GM21515 (cell line): ENCODE data around the gene INSC.
"Not testable (repeated sequence)": the region's sequence is repeated elsewhere in the genome, so short reads cannot be mapped to it uniquely, and the experiment has no call there.

Source experiments
- ATAC-seq: cut with Tn5 transposase; IDR thresholded peaks from one replicate; pipeline ENCODE4 v1.9.1; 2021; ENCODE audit not compliant: unreplicated experiment

The INSC gene, protein sequence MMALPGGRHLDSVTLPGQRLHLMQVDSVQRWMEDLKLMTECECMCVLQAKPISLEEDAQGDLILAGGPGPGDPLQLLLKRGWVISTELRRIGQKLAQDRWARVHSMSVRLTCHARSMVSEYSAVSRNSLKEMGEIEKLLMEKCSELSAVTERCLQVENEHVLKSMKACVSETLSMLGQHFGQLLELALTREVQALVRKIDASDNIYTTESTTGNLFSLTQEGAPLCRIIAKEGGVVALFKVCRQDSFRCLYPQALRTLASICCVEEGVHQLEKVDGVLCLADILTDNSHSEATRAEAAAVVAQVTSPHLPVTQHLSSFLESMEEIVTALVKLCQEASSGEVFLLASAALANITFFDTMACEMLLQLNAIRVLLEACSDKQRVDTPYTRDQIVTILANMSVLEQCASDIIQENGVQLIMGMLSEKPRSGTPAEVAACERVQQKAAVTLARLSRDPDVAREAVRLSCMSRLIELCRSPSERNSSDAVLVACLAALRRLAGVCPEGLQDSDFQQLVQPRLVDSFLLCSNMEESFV

DNA sequence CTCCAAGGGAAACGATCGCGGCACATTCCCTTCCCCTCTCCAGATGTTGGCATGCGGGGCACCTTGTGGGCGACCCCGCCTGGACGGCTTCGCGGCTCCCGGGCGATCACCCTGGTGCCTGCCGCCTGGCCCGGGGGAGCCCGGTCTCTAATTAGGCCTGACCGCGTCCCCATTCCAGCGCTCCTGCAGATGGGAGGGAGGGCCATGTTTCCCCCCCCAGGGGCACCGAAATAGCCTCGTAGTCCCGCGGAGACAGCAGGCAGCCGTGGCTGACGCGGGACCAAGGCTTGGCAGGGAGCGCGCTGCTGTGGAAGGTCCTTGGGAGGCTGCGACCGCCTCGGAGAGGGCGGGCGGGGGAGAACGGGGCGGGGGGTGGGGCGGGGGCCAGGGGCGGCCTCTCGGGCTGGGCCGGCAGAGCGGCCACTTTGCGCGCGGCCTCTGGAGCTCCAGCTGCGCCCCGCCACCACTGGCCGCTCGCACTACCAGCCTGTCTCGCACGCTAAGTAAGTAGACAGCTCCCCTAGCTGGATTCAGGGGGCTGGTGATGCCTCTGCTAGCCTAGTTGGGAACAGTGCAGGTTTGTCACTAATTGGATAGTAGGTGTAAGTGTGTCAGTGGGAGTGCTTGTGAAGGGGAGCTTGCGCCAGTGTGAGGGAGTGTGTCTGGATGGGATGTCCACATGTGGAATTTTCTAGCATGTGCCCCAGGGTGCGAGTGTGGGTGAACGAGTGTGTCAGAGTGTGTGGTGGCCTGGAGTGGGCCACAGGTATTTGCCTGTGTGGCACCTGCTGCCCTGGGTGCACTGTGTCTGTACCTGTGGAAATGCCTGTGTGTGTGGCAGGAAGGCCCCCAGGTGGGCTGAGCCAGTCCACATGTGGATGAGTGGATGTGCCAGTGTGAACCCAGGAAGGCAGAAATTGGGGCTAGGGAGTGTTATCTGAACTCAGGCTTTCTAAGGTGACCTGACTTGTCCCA, at the start of gene INSC:
INSC (plus strand) TSS at position 423 of the 975 bp plus-strand sequence. CDS start 34,252 bp downstream, outside the sequence.
- ATAC-seq: no peak

DNA sequence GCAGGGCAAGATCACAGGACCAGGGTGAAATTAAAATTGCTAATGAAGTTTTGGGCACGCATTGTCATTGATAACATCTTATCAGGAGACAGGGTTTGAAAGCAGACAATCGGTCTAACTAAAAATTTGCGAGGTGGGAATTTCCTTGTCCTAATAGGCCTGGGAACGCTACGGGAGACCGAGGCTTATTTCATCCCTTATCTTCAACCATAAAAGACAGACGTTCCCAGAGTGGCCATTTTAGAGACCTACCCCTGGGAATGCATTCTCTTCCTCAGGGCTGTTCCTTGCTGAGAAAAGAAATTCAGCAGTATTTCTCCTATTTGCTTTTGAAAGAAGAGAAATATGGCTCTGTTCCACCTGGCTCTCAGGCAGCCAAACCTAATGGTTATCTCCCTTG, 45.0 kb upstream of the INSC start:
- not testable (repeated sequence) for ATAC-seq

DNA sequence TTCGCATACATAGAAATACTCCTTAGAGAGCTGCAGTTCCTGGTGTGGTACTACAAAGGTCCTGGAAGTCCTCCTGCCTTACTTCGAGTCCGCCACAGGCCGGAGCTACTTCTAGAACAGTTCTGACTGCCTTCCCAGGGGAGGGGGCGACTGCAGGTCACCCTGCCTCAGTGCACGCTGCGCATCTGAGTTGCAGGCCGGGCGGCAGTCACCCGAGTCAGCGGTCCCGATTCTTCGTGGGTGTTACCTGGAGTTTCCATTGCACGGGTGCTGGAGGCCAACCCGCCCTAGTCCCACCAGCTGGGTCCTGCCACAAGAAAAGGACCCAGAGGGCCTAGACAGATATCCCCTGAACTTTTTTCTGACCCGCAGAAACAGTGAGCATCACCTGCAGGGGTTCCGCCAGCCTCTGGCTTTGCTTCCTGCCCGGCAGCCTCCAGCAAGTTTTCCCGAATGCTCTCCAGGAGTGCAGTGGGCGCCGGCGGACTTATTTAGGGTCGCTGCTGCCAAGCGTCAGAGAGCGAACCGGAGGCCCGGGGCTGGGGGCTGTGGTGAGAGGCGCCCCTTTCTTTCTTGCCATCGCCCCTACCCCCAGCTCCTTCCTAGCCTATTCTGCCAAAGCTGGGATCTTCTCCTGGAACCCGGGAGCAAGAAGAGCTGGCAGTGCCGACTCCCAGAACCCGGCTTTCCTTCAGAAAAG, 43.0 kb upstream of the INSC start:
- ATAC-seq: no peak

DNA sequence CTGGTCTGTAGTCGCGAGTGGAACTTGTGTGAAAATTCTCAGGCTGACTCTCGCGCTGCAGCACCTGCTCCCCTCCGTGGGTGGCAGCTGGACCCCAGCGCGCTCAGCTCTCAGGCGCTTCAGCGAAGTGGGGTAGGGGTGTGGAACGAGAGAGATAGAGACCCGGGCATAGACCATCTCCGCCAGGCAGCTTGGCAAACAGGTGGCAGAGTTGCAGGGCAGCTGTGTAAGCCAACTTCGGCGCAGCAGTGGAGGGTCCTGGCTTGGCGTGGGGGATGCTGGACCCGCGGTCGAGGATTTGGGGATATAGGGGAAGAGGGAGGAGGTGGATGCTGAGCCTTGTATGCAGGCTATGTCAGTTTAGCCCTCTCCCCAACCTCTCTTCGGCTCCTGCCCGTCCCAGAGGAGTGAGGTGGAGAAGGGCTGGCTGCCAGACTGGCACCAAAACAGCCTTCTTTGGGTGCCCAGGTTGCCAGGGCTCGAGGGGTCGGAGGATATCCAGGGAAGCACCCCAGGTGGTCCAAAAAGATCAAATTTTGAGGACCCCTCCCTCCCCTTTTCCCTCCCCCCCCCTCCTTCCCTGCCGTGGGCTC, 42.1 kb upstream of the INSC start:
- ATAC-seq: no peak

DNA sequence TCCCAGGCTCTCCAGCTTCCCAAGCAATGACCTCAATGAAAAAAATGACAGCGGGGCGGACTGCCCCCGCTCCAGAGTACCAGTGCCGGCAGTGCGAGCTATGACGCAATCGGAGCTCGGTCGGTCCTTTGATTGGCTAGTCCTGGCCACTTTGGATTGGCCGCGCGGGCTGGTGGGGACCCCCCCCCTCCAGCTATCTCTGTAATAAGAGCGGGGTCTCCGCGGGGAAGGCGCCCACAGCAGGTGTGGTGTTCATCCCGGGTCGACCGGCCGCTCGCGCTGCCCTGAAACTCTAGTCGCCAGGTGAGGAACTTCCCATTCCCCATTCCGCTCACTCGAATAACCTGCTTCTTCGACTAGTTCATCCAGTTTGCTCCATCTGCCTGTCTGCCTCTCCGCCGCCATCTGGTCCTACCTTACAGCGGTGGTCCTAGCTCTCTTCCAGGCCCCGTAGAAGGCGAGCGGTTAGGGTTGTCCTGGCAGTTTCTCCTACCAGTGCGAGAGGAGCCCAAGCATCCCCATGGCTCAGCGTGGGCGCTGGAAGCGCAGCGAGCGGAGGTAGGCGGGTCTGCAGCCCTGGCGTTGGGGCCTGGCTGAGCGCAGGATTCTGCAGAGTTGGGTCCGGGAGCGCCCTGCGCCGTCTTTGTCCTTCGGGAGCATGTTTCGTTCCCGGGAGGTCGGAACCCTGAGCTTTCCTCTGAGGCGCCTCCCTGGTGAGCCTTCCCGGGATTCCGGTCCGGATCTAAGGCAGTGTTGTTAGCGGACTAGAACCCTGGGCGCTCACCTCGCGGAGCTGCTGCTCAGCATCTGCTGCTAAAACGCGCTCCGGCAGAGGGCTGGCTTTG, 41.1 kb upstream of the INSC start, which contains the start of gene CALCB:
CALCB (plus strand) TSS at position 233 of the 845 bp plus-strand sequence. CDS start 1,126 bp downstream, outside the sequence.
- ATAC-seq: no peak

DNA sequence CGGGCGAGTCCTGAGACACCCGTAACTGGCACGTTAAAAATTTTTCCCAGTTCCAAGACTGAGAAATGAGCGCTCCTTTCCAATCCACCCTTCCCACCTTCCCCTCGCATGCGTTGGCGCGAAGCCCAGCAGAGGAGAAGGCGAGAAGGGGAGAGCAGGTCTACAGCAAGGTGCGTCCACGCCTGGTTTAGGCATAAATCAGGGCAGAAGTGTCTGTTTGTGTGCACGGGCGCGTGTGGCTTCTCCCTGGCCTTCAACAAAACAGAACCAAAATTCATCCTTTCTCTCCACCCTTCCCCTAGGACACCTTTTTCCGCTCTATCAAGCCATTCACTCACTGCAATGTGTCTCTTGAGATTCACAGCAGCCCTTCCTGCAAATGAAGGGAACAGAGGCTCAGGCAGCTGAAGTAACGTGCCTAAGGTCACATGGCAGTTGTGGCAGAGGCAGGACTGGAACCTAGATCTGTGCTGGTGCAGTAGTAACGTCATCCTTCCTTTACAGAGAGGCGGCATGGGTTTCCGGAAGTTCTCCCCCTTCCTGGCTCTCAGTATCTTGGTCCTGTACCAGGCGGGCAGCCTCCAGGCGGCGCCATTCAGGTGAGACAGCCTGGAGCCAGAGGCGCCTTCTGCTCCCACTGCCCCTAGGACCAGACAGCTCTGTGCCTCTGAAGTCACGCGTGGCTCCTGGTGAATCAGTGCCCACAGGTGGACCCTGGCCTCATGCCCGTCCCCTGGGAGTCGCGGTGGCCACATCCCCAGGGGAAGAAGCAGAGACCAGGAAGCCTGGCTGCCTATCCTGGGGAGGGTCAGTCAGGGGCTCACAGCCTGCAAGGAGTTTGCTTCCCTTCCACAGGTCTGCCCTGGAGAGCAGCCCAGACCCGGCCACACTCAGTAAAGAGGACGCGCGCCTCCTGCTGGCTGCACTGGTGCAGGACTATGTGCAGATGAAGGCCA, 40.2 kb upstream of the INSC start:
- peak; percentile 94 for ATAC-seq

DNA sequence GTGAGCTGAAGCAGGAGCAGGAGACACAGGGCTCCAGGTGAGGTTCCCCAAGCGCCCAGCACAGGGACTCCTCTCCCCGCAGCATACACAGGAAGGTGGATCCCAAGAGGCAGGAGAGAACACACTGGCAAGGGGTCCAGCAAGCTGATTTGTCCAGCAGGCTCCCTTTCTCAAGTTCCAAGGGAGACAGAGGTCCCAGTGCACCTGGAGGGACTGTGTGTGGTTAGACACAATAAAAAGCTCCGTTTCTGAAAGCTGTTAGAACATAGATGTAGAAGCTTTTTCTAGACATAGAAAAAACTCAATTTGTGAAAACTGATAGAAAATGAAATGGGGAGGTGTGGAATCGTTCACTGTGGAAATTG, 39.6 kb upstream of the INSC start:
- ATAC-seq: no peak

DNA sequence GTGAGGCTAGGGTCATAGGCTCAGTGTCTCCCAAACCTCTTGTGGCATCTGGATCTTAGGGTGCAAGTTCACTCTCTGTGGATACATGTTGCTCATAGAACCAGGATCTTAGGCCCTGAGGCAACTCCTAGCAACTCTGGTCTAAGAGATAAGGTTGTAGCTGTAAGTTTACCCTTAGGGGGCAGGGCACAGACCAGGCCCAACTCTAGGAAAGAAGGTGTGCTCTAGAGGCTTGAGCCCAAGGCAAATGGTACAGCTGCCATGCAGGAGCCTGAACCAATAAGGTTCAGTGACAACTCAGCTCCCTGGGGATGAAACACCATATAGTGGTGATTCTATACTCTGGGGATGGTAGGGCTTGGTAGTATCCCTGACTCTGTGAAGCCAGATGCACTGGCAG, 23.5 kb upstream of the INSC start:
- ATAC-seq: no peak

DNA sequence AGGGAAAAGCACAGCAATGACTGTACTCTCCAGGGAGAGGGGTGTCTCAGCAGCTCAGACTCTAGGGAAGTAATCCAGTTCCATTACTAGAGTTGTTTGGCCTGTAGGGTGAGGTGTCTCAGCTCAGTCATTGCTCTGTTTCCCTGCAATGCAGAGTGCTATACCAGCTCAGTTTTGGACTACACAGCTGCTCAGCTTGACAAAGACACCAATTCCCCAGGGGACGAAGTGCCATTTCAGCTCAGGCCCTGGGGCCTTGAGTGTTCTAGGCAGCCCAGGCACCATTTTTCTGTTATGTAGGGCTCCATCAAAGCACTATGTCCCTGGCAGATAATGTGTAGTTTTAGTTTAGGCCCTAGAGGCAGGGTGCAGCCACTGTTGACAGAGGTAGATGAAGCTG, 23.1 kb upstream of the INSC start:
- ATAC-seq: no peak

DNA sequence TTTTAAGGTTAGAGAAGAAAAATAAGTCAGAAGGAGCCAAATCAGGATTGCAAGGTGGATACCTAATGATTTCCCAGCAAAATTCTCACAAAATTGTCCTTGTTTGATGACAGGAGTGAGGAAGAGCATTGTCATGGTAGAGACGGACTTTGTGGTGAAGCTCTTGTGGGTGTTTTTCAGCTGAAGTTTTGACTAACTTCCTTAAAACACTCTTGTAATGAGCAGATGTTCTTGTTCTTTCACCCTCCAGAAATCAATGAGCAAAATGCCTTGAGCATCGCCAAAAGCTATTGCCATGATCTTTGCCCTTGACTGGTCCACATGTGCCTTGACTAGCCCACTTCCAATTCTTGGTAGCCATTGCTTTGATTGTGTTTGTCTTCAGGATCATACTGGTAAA, 21.3 kb upstream of the INSC start:
- peak; percentile 66 for ATAC-seq

DNA sequence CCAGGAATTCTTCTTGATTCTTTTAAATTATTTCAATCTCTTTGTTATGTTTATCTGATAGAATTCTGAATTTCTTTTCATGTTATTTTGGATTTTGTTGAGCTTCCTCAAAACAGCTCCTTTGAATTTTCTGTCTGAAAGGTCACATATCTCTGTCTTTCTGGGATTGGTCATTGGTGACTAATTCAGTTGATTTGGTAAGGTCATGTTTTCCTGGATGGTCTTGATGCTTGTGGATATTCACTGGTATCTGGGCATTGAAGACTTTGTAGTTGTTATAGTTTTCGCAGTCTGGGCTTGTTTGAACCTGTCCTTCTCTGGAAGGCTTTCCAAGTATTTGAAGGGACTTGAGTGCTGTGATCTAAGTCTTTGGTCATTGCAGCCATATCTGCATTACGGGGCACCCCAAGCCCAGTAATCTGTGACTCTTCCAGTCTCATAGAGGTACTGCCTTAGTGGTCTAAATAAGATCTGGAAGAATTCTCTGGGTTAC, 18.9 kb upstream of the INSC start:
- ATAC-seq: no peak

DNA sequence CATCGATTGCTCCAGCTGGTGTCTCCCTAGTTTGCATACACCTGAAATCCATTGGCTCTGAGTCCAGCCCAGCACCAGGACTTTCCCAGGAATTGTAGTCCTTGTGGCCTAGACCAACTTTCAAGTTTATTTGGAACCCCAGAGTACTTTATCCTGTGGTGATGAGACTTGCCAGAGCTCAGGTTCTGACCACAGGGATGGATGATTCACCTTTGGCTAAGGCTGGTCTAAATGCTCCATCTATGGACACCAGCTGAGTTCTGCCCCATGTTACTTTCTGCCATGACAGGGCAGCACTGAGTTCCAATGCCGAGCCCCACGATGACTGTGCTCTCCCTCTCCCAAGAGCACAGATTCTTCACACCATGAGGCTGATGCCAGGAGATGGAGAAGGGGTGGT, 17.3 kb upstream of the INSC start:
- ATAC-seq: no peak

DNA sequence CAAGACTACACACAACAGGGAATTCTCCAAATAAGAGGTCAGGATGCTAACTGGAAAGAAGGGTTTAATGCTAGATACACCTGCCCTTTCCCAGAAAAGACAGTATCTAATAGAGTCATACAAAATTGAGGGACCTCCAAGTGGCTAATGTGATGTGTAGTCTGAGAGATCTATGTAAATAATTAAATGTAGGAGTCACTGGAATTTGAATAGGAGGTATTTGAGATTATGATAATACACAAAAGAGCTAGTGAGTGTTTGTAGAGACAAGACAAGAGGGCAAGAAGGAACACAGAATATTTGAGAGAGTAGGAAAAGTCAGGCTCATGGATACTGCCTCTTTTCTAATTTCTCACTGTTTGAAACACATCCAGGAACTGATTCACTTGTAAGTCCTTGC, 15.5 kb upstream of the INSC start:
- ATAC-seq: no peak

DNA sequence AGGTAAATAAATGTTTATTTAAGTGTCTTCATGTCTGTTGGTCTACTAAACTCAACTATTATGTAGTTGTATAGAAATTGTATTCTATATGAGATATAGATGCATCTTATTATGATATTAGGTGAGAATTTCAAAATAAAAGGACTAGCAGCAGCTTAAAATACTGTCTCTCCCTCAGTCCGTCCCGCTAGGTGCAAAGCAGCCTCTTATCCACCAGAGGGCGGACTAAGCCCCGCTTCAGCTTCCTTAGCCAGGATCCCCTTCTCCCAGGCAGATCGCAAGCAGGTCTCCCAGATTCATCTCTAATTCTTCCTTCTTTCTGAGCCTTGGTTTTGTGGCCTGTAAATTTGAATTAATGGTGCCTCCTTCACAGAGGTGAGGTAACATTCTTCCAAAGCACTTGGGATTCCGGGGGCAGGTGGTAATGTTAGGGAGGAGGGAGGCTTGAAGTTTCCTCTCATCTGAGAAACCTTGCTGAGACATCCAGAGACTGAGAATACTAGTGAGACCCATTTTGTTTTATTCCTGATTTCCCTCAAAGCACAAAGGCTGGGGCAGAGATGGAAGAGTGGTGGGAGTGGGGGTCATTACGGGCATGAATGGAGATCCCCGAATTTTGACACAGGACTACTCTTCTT, 13.5 kb upstream of the INSC start:
- ATAC-seq: peak; percentile 87

DNA sequence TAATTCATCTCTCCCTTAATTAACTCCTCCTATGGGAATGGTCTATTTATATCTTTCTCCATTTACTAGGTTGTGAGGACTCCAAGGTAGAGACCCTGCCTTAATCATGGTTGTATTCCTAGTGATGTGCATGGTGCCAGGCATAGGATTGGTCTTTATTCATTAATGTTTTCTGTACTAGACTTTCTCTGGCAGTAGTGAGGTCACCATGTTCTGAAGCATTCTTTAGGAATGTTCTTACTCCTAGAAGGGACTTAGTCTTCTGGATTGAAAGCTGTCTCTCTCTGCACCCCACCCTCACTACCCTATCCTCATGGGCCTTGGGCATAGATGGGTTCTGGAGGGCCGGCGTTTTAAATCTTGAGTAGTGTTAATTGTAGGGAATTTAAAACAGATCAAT, 10.6 kb upstream of the INSC start:
- ATAC-seq: no peak

DNA sequence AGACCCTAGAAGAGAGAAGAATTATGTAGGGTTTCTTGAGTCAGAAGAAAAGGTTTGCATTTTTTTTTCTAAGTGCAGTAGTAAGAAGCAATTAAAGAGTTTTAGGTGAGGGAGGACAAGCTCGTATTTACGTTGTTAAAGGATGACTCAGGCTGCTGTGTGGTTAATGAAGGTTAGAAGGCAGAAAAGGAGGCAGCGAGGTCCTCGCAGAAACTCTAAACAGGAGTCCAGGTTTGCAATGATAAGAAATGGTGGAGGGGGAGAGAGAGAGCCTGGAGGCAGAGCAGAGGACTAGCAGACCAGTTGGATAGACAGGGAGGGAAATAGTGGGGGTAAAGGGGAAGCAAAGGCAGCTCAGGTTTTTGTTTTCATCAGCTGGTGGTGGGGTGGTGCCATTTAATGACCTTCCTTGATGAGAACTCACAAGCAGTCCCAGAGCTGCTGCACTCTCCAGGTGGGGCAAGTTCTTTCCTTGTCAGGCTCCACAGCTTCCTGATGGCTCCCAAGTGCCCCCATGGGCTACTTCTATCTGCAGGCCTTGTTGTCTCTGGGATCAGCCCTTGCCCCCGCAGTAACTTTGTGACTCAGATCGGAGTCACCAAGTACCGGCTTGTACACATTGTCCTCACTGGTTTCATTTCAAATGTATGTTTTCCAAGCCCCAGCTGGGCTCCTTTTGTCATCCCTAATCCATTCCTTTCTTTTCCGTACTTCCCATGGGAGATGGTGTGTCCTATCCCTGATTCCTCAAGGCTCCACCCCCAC, 8.3 kb upstream of the INSC start:
- ATAC-seq: no peak
